ENCODE data around the gene GPD2. TPM values are rescaled to one million over a fixed set of nuclear protein-coding genes. Genes with fewer than 3 reads are reported as not detected.

GPD2 gene
- total and polyA plus RNA-seq, 2 of the 13 experiments (the other 11 are each of a cell fraction or from before 2014, with no cell fraction given) = not detected

- no peak for ATAC-seq
- no peaks in the 10 kb centered on the region for H3K4me1 ChIP-seq (ENCODE audit: insufficient read depth, low read length)
- no peak for FAIRE-seq
- H3K9ac ChIP-seq (ENCODE audit: insufficient read depth, low read depth, low read length) = no peak overlapping the region
- TF ChIP-seq ZNF788 (CRISPR knock-in tag; IDR thresholded peaks at IDR 0.05; ENCODE audit: borderline replicate concordance) (no peak), ZSCAN30 (CRISPR knock-in tag; IDR thresholded peaks at IDR 0.05) (no peak), ZFP90 (CRISPR knock-in tag; IDR thresholded peaks at IDR 0.05; ENCODE audit: borderline replicate concordance) (no peak), SNAI1 (CRISPR knock-in tag; IDR thresholded peaks at IDR 0.05; ENCODE audit: borderline replicate concordance) (no peak), SOX6 (IDR thresholded peaks at IDR 0.05) (no peak), SOX6 (CRISPR knock-in tag; IDR thresholded peaks at IDR 0.05) (no peak), REPIN1 (CRISPR knock-in tag; IDR thresholded peaks at IDR 0.05; ENCODE audit: borderline replicate concordance, low read depth) (no peak), ZNF639 (CRISPR knock-in tag; conservative IDR thresholded peaks at IDR 0.05) (no peak), MNT (IDR thresholded peaks at IDR 0.05) (no peak), FOSL1 (CRISPR knock-in tag; IDR thresholded peaks at IDR 0.05; ENCODE audit: borderline replicate concordance) (no peak), EED (CRISPR knock-in tag; IDR thresholded peaks at IDR 0.05) (no peak), ZNF225 (CRISPR knock-in tag; IDR thresholded peaks at IDR 0.05) (no peak), KMT2B (CRISPR knock-in tag; IDR thresholded peaks at IDR 0.05) (no peak), FOXA3 (CRISPR knock-in tag; IDR thresholded peaks at IDR 0.05) (no peak), RNF2 (conservative IDR thresholded peaks at IDR 0.05; ENCODE audit: low read depth) (no peak), NFIB (CRISPR knock-in tag; IDR thresholded peaks at IDR 0.05; ENCODE audit: borderline replicate concordance) (no peak), AFF4 (CRISPR knock-in tag; IDR thresholded peaks at IDR 0.05) (no peak)
- in situ Hi-C loops (cut with HindIII; ENCODE audit: extremely low pct_ligation_motif_present, low pct_unique_long_range_greater_than_20kb) (no loop called here), intact Hi-C loops (cut with micrococcal nuclease; ENCODE audit: unreplicated experiment) (no loop called here)
- no peak overlapping the region for H3K27ac ChIP-seq (ENCODE audit: extremely low read length, insufficient read depth, low read length)
- no peak overlapping the region for H2AFZ ChIP-seq (ENCODE audit: low read length)
- 6% methylated on average over 1 of the region's 1 CpG for WGBS (ENCODE audit: low lambda C conversion rate)
- BruUV-seq (replicated peaks) = no TSS peak
- no peaks in the 10 kb centered on the region for H3K9me3 ChIP-seq (ENCODE audit: low read length)
- DNase-seq (ENCODE audit: low spot score) = no peak
- no peak overlapping the region for H3K4me2 ChIP-seq (ENCODE audit: low read depth, low read length)
- no peaks in the 10 kb centered on the region for H4K20me1 ChIP-seq (ENCODE audit: insufficient read depth, low read length)
- ChIA-PET POLR2A (no interaction called here), CTCF (ENCODE audit: low intra/inter-chr PET ratio, low total read pairs) (no interaction called here)
- H3K79me2 ChIP-seq (ENCODE audit: insufficient read depth, low read length) = no peaks in the 10 kb centered on the region
- H3K36me3 ChIP-seq (replicated peaks in 1 of 2; ENCODE audit: control insufficient read depth in 1 of 2, insufficient read depth in 2 of 2, low read length in 2 of 2) = no peaks in the 10 kb centered on the region
- no peak overlapping the region for H3K4me3 ChIP-seq (replicated peaks in 1 of 3; ENCODE audit: insufficient read depth in 1 of 3, low read depth in 2 of 3, low read length in 3 of 3)
- H3K27me3 ChIP-seq (ENCODE audit: control insufficient read depth in 1 of 2, insufficient read depth in 2 of 2, low read length in 2 of 2) = no peaks in the 10 kb centered on the region; a peak in 1 of 5 replicates
These were observed 9.1 kb upstream of the GPD2 start for GRCh38 chr2:156427074-156427473.
